Stomach (tissue), 9 donors: ENCODE data around the gene ANAPC10. TPM values are rescaled to one million over a fixed set of nuclear protein-coding genes. Genes with fewer than 3 reads are reported as not detected.

Source experiments
- DNase-seq, 2 donors: peaks; one replicate each; pipeline versions ENCODE4 v3.0.0 to v3.0.0-alpha.2; 2013 to 2019
- H3K27ac ChIP-seq, 5 donors: fragments of 200-600 bp in 4 of 5; sonication (generic) in 4 of 5; one replicate each; pipeline ENCODE4 v1.5.1; 2013 to 2019; ENCODE audit warnings: mild to moderate bottlenecking in 1 of 5, moderate library complexity in 1 of 5
- H3K27me3 ChIP-seq, 3 donors: fragments of 200-600 bp; sonication (generic); one replicate each; pipeline ENCODE4 v1.5.1; 2017 to 2019; ENCODE audit warnings: mixed run types in 1 of 3
- H3K36me3 ChIP-seq, 4 donors: fragments of 200-600 bp; sonication (generic); 1 replicate in 3 of 4; 2 replicates in 1 of 4; pipeline ENCODE4 v1.5.1; 2016 to 2019
- H3K4me1 ChIP-seq, 4 donors: fragments of 200-600 bp; sonication (generic); one replicate each; pipeline ENCODE4 v1.5.1; 2016 to 2019
- H3K4me3 ChIP-seq, 4 donors: fragments of 200-600 bp; sonication (generic) in 3 of 4; one replicate each; pipeline ENCODE4 v1.5.1; 2016 to 2019; ENCODE audit warnings: mild to moderate bottlenecking in 1 of 4
- H3K9me3 ChIP-seq, 4 donors: fragments of 200-600 bp; sonication (generic); one replicate each; pipeline ENCODE4 v1.5.1; 2016 to 2019
- EP300 ChIP-seq: sonication (generic); formaldehyde crosslinking; IDR thresholded peaks from one replicate; pipeline ENCODE4 v1.6.1; 2017; ENCODE audit warnings: antibody characterized with exemption
- POLR2A ChIP-seq, 4 donors: fragments of 450-650 bp; IDR thresholded peaks; one replicate each; pipeline ENCODE4 v1.6.1; 2016; ENCODE audit warnings: antibody characterized with exemption in 4 of 4, control low read depth in 2 of 4, mild to moderate bottlenecking in 1 of 4, moderate library complexity in 1 of 4
- POLR2AphosphoS5 ChIP-seq, 3 donors: sonication (generic); formaldehyde crosslinking; IDR thresholded peaks; one replicate each; pipeline ENCODE4 v1.6.1; 2016; ENCODE audit warnings: antibody characterized with exemption in 3 of 3
- WGBS, 5 donors: extraction: QIAGEN DNeasy Blood & Tissue Kit in 3 of 5; methylation state at CpG; one replicate each; pipeline versions ENCODE4 v1.1.5 to v1.1.7; 2013 to 2018; 5-methylcytosine and 5-hydroxymethylcytosine counted together
- intact Hi-C: fragments of 100-400 bp; cut with DNase I; formaldehyde crosslinking; loops from one replicate; pipeline ENCODE4 v1.15.1; 2023; ENCODE audit warnings: low total_unique reads
- polyA plus RNA-seq, 3 donors: library from polyadenylated mRNA; stranded (reverse); fragments of 200-250 nt; gene quantifications; one replicate each; pipeline ENCODE4 v1.2.3, GENCODE V29; 2013
- total RNA-seq, 5 donors: library from RNA; depleted of rRNA; stranded (reverse); fragments of >200 nt; gene quantifications; one replicate each; pipeline versions ENCODE4 v1.1.0 to v1.2.3, GENCODE V29; 2014 to 2016
- TF ChIP-seq, protein P1 (sequence below), 7 experiments: fragments of 450-650 bp in 4 of 7; fragments of 200-600 bp in 3 of 7; sonication (generic) in 3 of 7; IDR thresholded peaks; one replicate each; pipeline ENCODE4 v1.5.1; 2016 to 2019; ENCODE audit warnings: antibody characterized with exemption in 7 of 7, control low read depth in 2 of 7, mild to moderate bottlenecking in 1 of 7
- donor health status: healthy with polysubstance abuse.
- donor health status: Bipolar disorder and iron deficiency.
- donor health status: healthy.

ANAPC10 gene
- total and polyA plus RNA-seq, 8 donors, result 2.6 to 42.0 (median 14.0) TPM

DNA sequence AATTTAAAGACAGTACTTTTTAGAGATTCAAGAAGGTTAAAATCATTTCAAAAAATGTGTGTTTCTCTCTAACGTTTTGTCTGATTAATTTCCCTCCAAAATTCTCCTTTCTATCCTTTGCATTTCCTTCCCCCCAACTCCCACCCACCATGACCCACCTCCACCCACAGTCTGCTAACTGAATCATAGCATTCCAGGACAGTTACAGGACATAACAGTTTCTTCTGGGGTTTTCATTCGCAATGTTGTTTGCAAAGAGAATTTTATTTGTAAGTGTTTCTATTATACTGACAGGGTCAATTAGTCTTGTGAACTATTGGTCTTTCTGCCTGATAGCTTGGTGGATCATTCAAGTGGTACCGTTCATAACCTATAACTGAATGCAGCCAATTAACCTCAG, 53.7 kb downstream of the ANAPC10 start:
- Histone ChIP-seq H3K27me3 (no peaks in the 10 kb centered on the region), H3K9me3 (no peaks in the 10 kb centered on the region), H3K4me1 (no peaks in the 10 kb centered on the region), H3K27ac (no peak overlapping the region), H3K4me3 (no peak overlapping the region), H3K36me3 (no peaks in the 10 kb centered on the region)
- no peak for DNase-seq
- no peak for TF ChIP-seq EP300
- TF ChIP-seq, protein P1, sequence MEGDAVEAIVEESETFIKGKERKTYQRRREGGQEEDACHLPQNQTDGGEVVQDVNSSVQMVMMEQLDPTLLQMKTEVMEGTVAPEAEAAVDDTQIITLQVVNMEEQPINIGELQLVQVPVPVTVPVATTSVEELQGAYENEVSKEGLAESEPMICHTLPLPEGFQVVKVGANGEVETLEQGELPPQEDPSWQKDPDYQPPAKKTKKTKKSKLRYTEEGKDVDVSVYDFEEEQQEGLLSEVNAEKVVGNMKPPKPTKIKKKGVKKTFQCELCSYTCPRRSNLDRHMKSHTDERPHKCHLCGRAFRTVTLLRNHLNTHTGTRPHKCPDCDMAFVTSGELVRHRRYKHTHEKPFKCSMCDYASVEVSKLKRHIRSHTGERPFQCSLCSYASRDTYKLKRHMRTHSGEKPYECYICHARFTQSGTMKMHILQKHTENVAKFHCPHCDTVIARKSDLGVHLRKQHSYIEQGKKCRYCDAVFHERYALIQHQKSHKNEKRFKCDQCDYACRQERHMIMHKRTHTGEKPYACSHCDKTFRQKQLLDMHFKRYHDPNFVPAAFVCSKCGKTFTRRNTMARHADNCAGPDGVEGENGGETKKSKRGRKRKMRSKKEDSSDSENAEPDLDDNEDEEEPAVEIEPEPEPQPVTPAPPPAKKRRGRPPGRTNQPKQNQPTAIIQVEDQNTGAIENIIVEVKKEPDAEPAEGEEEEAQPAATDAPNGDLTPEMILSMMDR (IDR thresholded peaks at IDR 0.05), result no peak
- no peak for TF ChIP-seq POLR2A (IDR thresholded peaks at IDR 0.05)
- no peak for TF ChIP-seq POLR2AphosphoS5 (IDR thresholded peaks at IDR 0.05)
- intact Hi-C loops, result no loop called here
- 73 to 78% (median 75%) methylated on average over 3 of the region's 3 CpGs for WGBS, 5 donors

GRCh38 chr4:145043306-145043705, 54.7 kb downstream of the ANAPC10 start:
- Histone ChIP-seq H3K36me3 (no peaks in the 10 kb centered on the region), H3K27me3 (no peaks in the 10 kb centered on the region), H3K4me1 (no peaks in the 10 kb centered on the region), H3K9me3 (no peaks in the 10 kb centered on the region), H3K4me3 (no peak overlapping the region), H3K27ac (no peak overlapping the region)
- intact Hi-C loops, result no loop called here
- DNase-seq, result peak in 1 of 2 donors; percentile 4
- no peak for TF ChIP-seq EP300
- TF ChIP-seq POLR2A (IDR thresholded peaks at IDR 0.05), result no peak
- TF ChIP-seq, protein P1 (IDR thresholded peaks at IDR 0.05), result no peak
- TF ChIP-seq POLR2AphosphoS5 (IDR thresholded peaks at IDR 0.05), result no peak
- WGBS, 5 donors, result 70 to 79% (median 77%) methylated on average over 3 of the region's 3 CpGs

DNA sequence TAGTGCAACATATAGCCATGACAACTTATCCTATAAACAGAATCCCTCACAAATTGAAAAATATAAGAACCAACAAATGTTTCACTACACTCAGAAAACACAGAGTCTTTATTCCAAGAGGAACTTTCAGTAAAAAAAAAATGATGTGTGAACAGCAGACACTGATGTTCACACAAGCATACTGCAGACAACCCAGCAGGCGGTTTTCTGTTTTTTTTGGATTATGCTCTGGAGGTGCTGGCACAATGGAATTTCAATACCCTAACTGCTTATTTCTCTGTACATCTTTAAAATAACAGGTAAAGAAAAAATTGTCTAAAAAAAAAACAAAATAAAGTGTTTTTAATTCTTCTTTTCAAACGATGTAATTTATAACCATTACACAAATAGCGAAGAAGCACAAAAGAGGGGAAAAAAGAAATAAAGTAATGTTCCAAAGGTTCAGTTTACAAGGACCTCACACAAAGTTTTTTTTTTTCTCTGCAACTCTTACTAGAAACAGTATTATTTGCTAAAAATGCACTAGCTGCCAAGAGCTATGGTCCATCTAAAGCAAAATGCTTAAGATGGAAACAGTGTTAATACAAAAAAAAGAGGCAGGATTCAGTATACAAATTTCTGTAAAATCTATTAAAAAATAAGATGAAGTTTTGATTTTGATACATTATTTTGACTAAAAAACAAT, 55.3 kb downstream of the ANAPC10 start:
- H3K27me3 ChIP-seq, result no peaks in the 10 kb centered on the region
- H3K9me3 ChIP-seq, result no peaks in the 10 kb centered on the region
- H3K4me1 ChIP-seq, result no peaks in the 10 kb centered on the region
- no peak for DNase-seq
- 79 to 92% (median 85%) methylated on average over 3 of the region's 3 CpGs for WGBS, 5 donors
- no peaks in the 10 kb centered on the region for H3K36me3 ChIP-seq
- H3K4me3 ChIP-seq, result no peak overlapping the region
- no peak overlapping the region for H3K27ac ChIP-seq
- TF ChIP-seq POLR2AphosphoS5 (IDR thresholded peaks at IDR 0.05), result no peak
- no peak for TF ChIP-seq POLR2A (IDR thresholded peaks at IDR 0.05)
- TF ChIP-seq, protein P1 (IDR thresholded peaks at IDR 0.05), result no peak
- no peak for TF ChIP-seq EP300
- intact Hi-C loops, result no loop called here

DNA sequence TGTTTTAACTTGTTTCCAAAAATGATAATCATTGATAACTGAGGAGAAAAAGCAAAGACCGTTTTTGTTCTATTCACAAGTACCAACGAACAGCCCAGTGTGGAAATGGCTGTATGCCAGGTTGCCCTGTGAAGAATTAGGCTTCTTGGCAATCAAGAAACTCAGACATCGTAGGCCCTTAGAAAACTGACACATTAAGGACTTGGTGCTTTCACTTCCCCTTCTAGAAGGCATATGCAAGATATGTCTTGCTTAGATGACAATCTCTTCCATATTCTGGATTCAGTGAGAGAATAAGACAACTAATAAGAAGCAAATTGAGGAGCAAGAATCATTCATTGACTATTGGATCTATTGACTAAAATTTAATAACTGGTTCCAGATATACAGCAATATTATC, 56.6 kb downstream of the ANAPC10 start:
- H3K36me3 ChIP-seq, result no peaks in the 10 kb centered on the region
- no peaks in the 10 kb centered on the region for H3K4me1 ChIP-seq
- H3K4me3 ChIP-seq, result no peak overlapping the region
- 63 to 75% (median 68%) methylated on average over 3 of the region's 3 CpGs for WGBS, 5 donors
- H3K27ac ChIP-seq, result no peak overlapping the region
- peak in 1 of 2 donors; percentile 14 for DNase-seq
- H3K9me3 ChIP-seq, result no peaks in the 10 kb centered on the region
- intact Hi-C loops, result no loop called here
- TF ChIP-seq POLR2A (IDR thresholded peaks at IDR 0.05) (no peak), POLR2AphosphoS5 (IDR thresholded peaks at IDR 0.05) (no peak), EP300 (no peak)
- TF ChIP-seq, protein P1 (IDR thresholded peaks at IDR 0.05), result no peak
- no peaks in the 10 kb centered on the region for H3K27me3 ChIP-seq
